HUES48 (cell line): ENCODE results near the gene SLC24A1.

Source experiments
- H3K27ac ChIP-seq: one replicate; pipeline ENCODE4 v1.7.0; 2013; ENCODE audit warnings: low read depth, low read length, inconsistent platforms
- H3K27me3 ChIP-seq: 2 replicates; pipeline ENCODE4 v1.6.1; 2013; ENCODE audit warnings: mild to moderate bottlenecking, low read length; ENCODE audit not compliant: control insufficient read depth, insufficient read depth
- H3K36me3 ChIP-seq: 2 replicates; pipeline ENCODE4 v1.6.1; 2013; ENCODE audit warnings: low read length; ENCODE audit not compliant: control insufficient read depth, insufficient read depth
- H3K4me1 ChIP-seq: 2 replicates; pipeline ENCODE4 v1.6.1; 2013; ENCODE audit warnings: mild to moderate bottlenecking, low read length; ENCODE audit not compliant: control insufficient read depth, insufficient read depth
- H3K4me3 ChIP-seq: 2 replicates; pipeline ENCODE4 v1.5.1; 2013; ENCODE audit warnings: mild to moderate bottlenecking, low read depth, low read length
- H3K9ac ChIP-seq: 2 replicates; pipeline ENCODE4 v1.6.1; 2013; ENCODE audit warnings: mild to moderate bottlenecking, low read depth, low read length, moderate library complexity
- H3K9me3 ChIP-seq: 2 replicates; pipeline ENCODE4 v1.6.1; 2013; ENCODE audit warnings: low read length; ENCODE audit not compliant: control insufficient read depth, insufficient read depth

Gene SLC24A1

GRCh38 chr15:65638681-65639089 lies 16.9 kb downstream of the SLC24A1 start:
- Histone ChIP-seq H3K27me3 (no peaks in the 10 kb centered on the region), H3K4me3 (no peak overlapping the region), H3K9ac (no peak overlapping the region), H3K4me1 (peaks cover 6% of the 10 kb centered on the region), H3K9me3 (no peaks in the 10 kb centered on the region), H3K36me3 (no peaks in the 10 kb centered on the region), H3K27ac (no peak overlapping the region)

GRCh38 chr15:65639509-65639908 lies 17.8 kb downstream of the SLC24A1 start:
- no peaks in the 10 kb centered on the region for H3K36me3 ChIP-seq
- peaks cover 6% of the 10 kb centered on the region for H3K4me1 ChIP-seq
- H3K27me3 ChIP-seq: no peaks in the 10 kb centered on the region
- no peak overlapping the region for H3K27ac ChIP-seq
- no peak overlapping the region for H3K4me3 ChIP-seq
- no peak overlapping the region for H3K9ac ChIP-seq
- no peaks in the 10 kb centered on the region for H3K9me3 ChIP-seq

- Histone ChIP-seq H3K9ac (no peak overlapping the region), H3K4me1 (peaks cover 6% of the 10 kb centered on the region), H3K9me3 (no peaks in the 10 kb centered on the region), H3K27ac (no peak overlapping the region), H3K36me3 (no peaks in the 10 kb centered on the region), H3K4me3 (no peak overlapping the region), H3K27me3 (no peaks in the 10 kb centered on the region)
These were observed 20.2 kb downstream of the SLC24A1 start for GRCh38 chr15:65641768-65642475.

- Histone ChIP-seq H3K9me3 (no peaks in the 10 kb centered on the region), H3K4me3 (no peak overlapping the region), H3K27me3 (no peaks in the 10 kb centered on the region), H3K27ac (no peak overlapping the region), H3K9ac (no peak overlapping the region), H3K4me1 (peaks cover 6% of the 10 kb centered on the region), H3K36me3 (no peaks in the 10 kb centered on the region)
These were observed 20.9 kb downstream of the SLC24A1 start for GRCh38 chr15:65642594-65642993.

GRCh38 chr15:65644282-65644681 lies 22.5 kb downstream of the SLC24A1 start:
- Histone ChIP-seq H3K4me3 (no peak overlapping the region), H3K9me3 (no peaks in the 10 kb centered on the region), H3K27ac (no peak overlapping the region), H3K27me3 (no peaks in the 10 kb centered on the region), H3K4me1 (no peaks in the 10 kb centered on the region), H3K36me3 (no peaks in the 10 kb centered on the region), H3K9ac (no peak overlapping the region)

- no peaks in the 10 kb centered on the region for H3K9me3 ChIP-seq
- H3K36me3 ChIP-seq: no peaks in the 10 kb centered on the region
- H3K9ac ChIP-seq: no peak overlapping the region
- H3K4me3 ChIP-seq: no peak overlapping the region
- H3K27ac ChIP-seq: no peak overlapping the region
- no peaks in the 10 kb centered on the region for H3K27me3 ChIP-seq
- no peaks in the 10 kb centered on the region for H3K4me1 ChIP-seq
These were observed 23.7 kb downstream of the SLC24A1 start for GRCh38 chr15:65645392-65645791.

- Histone ChIP-seq H3K36me3 (no peaks in the 10 kb centered on the region), H3K9me3 (no peaks in the 10 kb centered on the region), H3K27me3 (no peaks in the 10 kb centered on the region), H3K9ac (no peak overlapping the region), H3K27ac (no peak overlapping the region), H3K4me1 (no peaks in the 10 kb centered on the region), H3K4me3 (no peak overlapping the region)
These were observed 24.7 kb downstream of the SLC24A1 start for GRCh38 chr15:65646486-65646885.

GRCh38 chr15:65650312-65651041 lies 28.7 kb downstream of the SLC24A1 start:
- no peak overlapping the region for H3K27ac ChIP-seq
- no peak overlapping the region for H3K9ac ChIP-seq
- no peaks in the 10 kb centered on the region for H3K4me1 ChIP-seq
- no peak overlapping the region for H3K4me3 ChIP-seq
- no peaks in the 10 kb centered on the region for H3K9me3 ChIP-seq
- no peaks in the 10 kb centered on the region for H3K27me3 ChIP-seq
- no peaks in the 10 kb centered on the region for H3K36me3 ChIP-seq

GRCh38 chr15:65651042-65651322 lies 29.2 kb downstream of the SLC24A1 start:
- Histone ChIP-seq H3K9me3 (no peaks in the 10 kb centered on the region), H3K36me3 (no peaks in the 10 kb centered on the region), H3K27me3 (no peaks in the 10 kb centered on the region)

GRCh38 chr15:65651831-65652749 lies 30.4 kb downstream of the SLC24A1 start:
- no peak overlapping the region for H3K9ac ChIP-seq
- no peaks in the 10 kb centered on the region for H3K27me3 ChIP-seq
- H3K4me1 ChIP-seq: no peaks in the 10 kb centered on the region
- H3K4me3 ChIP-seq: no peak overlapping the region
- H3K36me3 ChIP-seq: no peaks in the 10 kb centered on the region
- H3K27ac ChIP-seq: peak overlapping the region; percentile 21
- no peaks in the 10 kb centered on the region for H3K9me3 ChIP-seq

More at GRCh38 chr15:65651042-65651322, 29.2 kb downstream of the SLC24A1 start:
- H3K9ac ChIP-seq: no peak overlapping the region
- H3K27ac ChIP-seq: no peak overlapping the region
- H3K4me1 ChIP-seq: no peaks in the 10 kb centered on the region
- H3K4me3 ChIP-seq: no peak overlapping the region

- Histone ChIP-seq H3K36me3 (no peaks in the 10 kb centered on the region), H3K27ac (peak overlapping the region; percentile 21), H3K9me3 (no peaks in the 10 kb centered on the region), H3K9ac (no peak overlapping the region), H3K4me1 (no peaks in the 10 kb centered on the region), H3K4me3 (no peak overlapping the region), H3K27me3 (no peaks in the 10 kb centered on the region)
These were observed 31.6 kb downstream of the SLC24A1 start for GRCh38 chr15:65653341-65653740.
